Measurements from ENCODE around the gene CCDC9B.

CCDC9B gene

GRCh38 chr15:40328176-40328575, 12.6 kb downstream of the CCDC9B start:
- DNase-seq = no peak

GRCh38 chr15:40327457-40327856, 13.3 kb downstream of the CCDC9B start:
- DNase-seq = no peak

GRCh38 chr15:40325700-40326099, 15.0 kb downstream of the CCDC9B start:
- no peak for DNase-seq

- no peak for DNase-seq
Observed at GRCh38 chr15:40325188-40325587, 15.6 kb downstream of the CCDC9B start.

- peak; percentile 4 for DNase-seq
Observed at GRCh38 chr15:40323953-40324937, 16.5 kb downstream of the CCDC9B start.

GRCh38 chr15:40323239-40323952, 17.3 kb downstream of the CCDC9B start, which contains the start of gene INAFM2:
INAFM2 (plus strand) TSS chr15:40323692; CDS start chr15:40324056, 364 bp downstream.
- peak; percentile 86 for DNase-seq

GRCh38 chr15:40322531-40323238, 18.1 kb downstream of the CCDC9B start:
- peak; percentile 23 for DNase-seq

GRCh38 chr15:40320931-40321371, 19.8 kb downstream of the CCDC9B start:
- peak; percentile 57 for DNase-seq

GRCh38 chr15:40320409-40320808, 20.3 kb downstream of the CCDC9B start:
- no peak for DNase-seq

- DNase-seq = no peak
Observed at GRCh38 chr15:40317580-40317979, 23.2 kb downstream of the CCDC9B start.

- no peak for DNase-seq
Observed at GRCh38 chr15:40316931-40317330, 23.8 kb downstream of the CCDC9B start.

GRCh38 chr15:40314723-40315276, 25.9 kb downstream of the CCDC9B start:
- DNase-seq = no peak

- peak; percentile 65 for DNase-seq
Observed at GRCh38 chr15:40313531-40314398, 27.0 kb downstream of the CCDC9B start.

GRCh38 chr15:40312370-40313158, 28.2 kb downstream of the CCDC9B start:
- no peak for DNase-seq

- DNase-seq = no peak
Observed at GRCh38 chr15:40310993-40311392, 29.7 kb downstream of the CCDC9B start.

GRCh38 chr15:40310001-40310959, 30.5 kb downstream of the CCDC9B start:
- peak; percentile 1 for DNase-seq

- no peak for DNase-seq
Observed at GRCh38 chr15:40309344-40309862, 31.3 kb downstream of the CCDC9B start.

- no peak for DNase-seq
Observed at GRCh38 chr15:40307421-40308211, 33.1 kb downstream of the CCDC9B start, which contains the start of gene PLCB2. PLCB2 (minus strand) TSS chr15:40307935; CDS start chr15:40307672, 263 bp downstream.
